ENCODE measurements around the gene AP4E1. TPM values are rescaled to one million over a fixed set of nuclear protein-coding genes. Genes with fewer than 3 reads are reported as not detected.

Gene AP4E1
- total RNA-seq, 1 experiment from 2014 or later: 10.1 TPM

DNA sequence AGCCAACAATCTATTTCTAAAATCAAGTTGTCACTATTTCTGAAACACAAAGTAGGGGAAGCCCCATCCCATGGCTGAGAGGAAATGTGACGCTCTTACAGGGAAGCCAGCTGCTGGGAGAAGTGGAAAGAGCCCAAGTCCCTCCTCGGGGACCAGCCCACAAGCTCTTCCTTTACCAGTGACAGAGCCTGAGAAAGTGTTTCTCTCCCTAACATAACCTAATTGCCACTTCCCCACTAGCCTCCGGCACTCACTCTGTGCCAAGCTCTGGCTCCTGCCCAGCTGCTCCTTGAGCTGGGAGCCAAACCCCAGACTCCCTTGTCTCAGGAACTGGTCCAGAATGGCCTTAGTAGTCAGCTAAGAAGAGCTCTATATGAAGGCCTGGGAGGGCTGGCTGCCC, 143.3 kb downstream of the AP4E1 start (continued):
- no peak for TF ChIP-seq POLR2AphosphoS5 (IDR thresholded peaks at IDR 0.05; ENCODE audit: low read depth, low read length)
- TF ChIP-seq, protein P1, sequence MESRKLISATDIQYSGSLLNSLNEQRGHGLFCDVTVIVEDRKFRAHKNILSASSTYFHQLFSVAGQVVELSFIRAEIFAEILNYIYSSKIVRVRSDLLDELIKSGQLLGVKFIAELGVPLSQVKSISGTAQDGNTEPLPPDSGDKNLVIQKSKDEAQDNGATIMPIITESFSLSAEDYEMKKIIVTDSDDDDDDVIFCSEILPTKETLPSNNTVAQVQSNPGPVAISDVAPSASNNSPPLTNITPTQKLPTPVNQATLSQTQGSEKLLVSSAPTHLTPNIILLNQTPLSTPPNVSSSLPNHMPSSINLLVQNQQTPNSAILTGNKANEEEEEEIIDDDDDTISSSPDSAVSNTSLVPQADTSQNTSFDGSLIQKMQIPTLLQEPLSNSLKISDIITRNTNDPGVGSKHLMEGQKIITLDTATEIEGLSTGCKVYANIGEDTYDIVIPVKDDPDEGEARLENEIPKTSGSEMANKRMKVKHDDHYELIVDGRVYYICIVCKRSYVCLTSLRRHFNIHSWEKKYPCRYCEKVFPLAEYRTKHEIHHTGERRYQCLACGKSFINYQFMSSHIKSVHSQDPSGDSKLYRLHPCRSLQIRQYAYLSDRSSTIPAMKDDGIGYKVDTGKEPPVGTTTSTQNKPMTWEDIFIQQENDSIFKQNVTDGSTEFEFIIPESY (IDR thresholded peaks at IDR 0.05; ENCODE audit: extremely low read depth, insufficient replicate concordance, low read length): no peak

DNA sequence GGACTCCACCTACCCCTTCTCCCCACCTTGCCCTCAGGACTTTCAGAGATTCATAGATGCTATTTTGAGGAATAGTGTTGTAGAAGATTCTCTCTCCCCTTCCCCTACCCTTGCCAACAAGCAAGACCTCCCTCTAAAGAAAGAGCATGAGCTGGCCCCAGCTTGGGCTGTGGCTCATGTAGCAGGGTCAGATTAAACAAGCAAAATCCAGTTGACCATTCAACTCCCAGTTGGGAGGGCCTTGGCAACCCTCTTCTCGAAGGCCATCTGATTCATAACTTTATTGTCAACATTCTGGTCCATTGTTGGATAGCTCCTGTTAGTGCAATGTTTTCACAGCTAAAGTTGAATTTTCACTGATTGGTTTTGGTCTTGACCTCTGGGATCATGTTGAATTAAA, 145.1 kb downstream of the AP4E1 start:
- Histone ChIP-seq H3K36me3 (ENCODE audit: control insufficient read depth in 1 of 2, insufficient read depth in 2 of 2, low read length in 2 of 2) (no peaks in the 10 kb centered on the region), H3K9me2 (ENCODE audit: insufficient read depth) (no peaks in the 10 kb centered on the region; the same call in 1 of the 2 replicates), H3K27ac (ENCODE audit: low read depth, low read length) (no peak overlapping the region), H4K20me1 (ENCODE audit: insufficient read depth) (no peaks in the 10 kb centered on the region), H3K9ac (ENCODE audit: low read length) (no peak overlapping the region), H3K4me1 (ENCODE audit: control insufficient read depth in 1 of 2, insufficient read depth in 2 of 2, low read length in 2 of 2) (no peaks in the 10 kb centered on the region), H3K4me3 (replicated peaks in 1 of 2; ENCODE audit: low read depth in 1 of 2, low read length in 2 of 2) (no peak overlapping the region), H3K4me2 (ENCODE audit: low read length) (no peak overlapping the region), H3K27me3 (ENCODE audit: insufficient read depth, low read length) (no peaks in the 10 kb centered on the region), H2AFZ (ENCODE audit: low read depth, low read length, poor library complexity, severe bottlenecking) (no peak overlapping the region), H3K79me2 (ENCODE audit: insufficient read depth, low read length) (no peaks in the 10 kb centered on the region), H3K9me3 (ENCODE audit: control insufficient read depth in 1 of 2, insufficient read depth in 1 of 2, low read depth in 1 of 2, low read length in 2 of 2) (no peaks in the 10 kb centered on the region)
- BruUV-seq (replicated peaks): no TSS peak
- ChIA-PET CTCF (no interaction called here), POLR2A (interaction anchor here (1.3 kb wide), 1 partner anchor 9 kb away, joined by 4 read pairs; no protein-coding TSS in a partner anchor), RAD21 (ENCODE audit: low non-redundant PET in 1 of 2, low total read pairs in 2 of 2, uncharacterized antibody in 2 of 2, unreplicated experiment in 2 of 2) (no interaction called here)
- no peak for DNase-seq (ENCODE audit: low read depth, low spot score)
- TF ChIP-seq ZFX (IDR thresholded peaks at IDR 0.05): no peak
- no peak for TF ChIP-seq ELF1 (IDR thresholded peaks at IDR 0.05; ENCODE audit: borderline replicate concordance, low read depth)
- TF ChIP-seq SRF (IDR thresholded peaks at IDR 0.05; ENCODE audit: low read depth): no peak
- TF ChIP-seq JUND (IDR thresholded peaks at IDR 0.05): no peak
- no peak for TF ChIP-seq RAD21 (IDR thresholded peaks at IDR 0.05; ENCODE audit: low read depth)
- no peak for TF ChIP-seq ZNF274 (IDR thresholded peaks at IDR 0.05; ENCODE audit: low read depth, low read length)
- no peak for TF ChIP-seq EGR1 (IDR thresholded peaks at IDR 0.05; ENCODE audit: low read depth)
- TF ChIP-seq CEBPB (IDR thresholded peaks at IDR 0.05; ENCODE audit: low read depth): no peak
- TF ChIP-seq, protein P2, sequence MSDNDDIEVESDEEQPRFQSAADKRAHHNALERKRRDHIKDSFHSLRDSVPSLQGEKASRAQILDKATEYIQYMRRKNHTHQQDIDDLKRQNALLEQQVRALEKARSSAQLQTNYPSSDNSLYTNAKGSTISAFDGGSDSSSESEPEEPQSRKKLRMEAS (IDR thresholded peaks at IDR 0.05): no peak
- no peak for TF ChIP-seq EZH2 (IDR thresholded peaks at IDR 0.05)
- ATAC-seq: no peak
- intact Hi-C loops (cut with micrococcal nuclease): no loop called here
